HG03097 (cell line): ENCODE measurements around the gene SCD5.

Experiments used
- ATAC-seq: cut with Tn5 transposase; IDR thresholded peaks from one replicate; pipeline ENCODE4 v1.9.1; 2021; ENCODE audit not compliant: unreplicated experiment, low FRiP score

Gene SCD5

GRCh38 chr4:82645936-82646565, 152.5 kb downstream of the SCD5 start:
- ATAC-seq, result no peak

- no peak for ATAC-seq
Observed at GRCh38 chr4:82644734-82645126, 153.9 kb downstream of the SCD5 start.

- ATAC-seq, result no peak
Observed at GRCh38 chr4:82643994-82644733, 154.4 kb downstream of the SCD5 start.

GRCh38 chr4:82642331-82642730, 156.3 kb downstream of the SCD5 start:
- no peak for ATAC-seq

- no peak for ATAC-seq
Observed at GRCh38 chr4:82640540-82640939, 158.1 kb downstream of the SCD5 start.

- no peak for ATAC-seq
Observed at GRCh38 chr4:82639971-82640370, 158.6 kb downstream of the SCD5 start.

GRCh38 chr4:82638479-82638878, 160.1 kb downstream of the SCD5 start:
- ATAC-seq, result no peak

GRCh38 chr4:82630079-82630478, 168.5 kb downstream of the SCD5 start:
- no peak for ATAC-seq

GRCh38 chr4:82629238-82630000, 169.2 kb downstream of the SCD5 start:
- ATAC-seq, result no peak

- ATAC-seq, result no peak
Observed at GRCh38 chr4:82626251-82626868, 172.2 kb downstream of the SCD5 start.

GRCh38 chr4:82624819-82625218, 173.8 kb downstream of the SCD5 start:
- no peak for ATAC-seq

- ATAC-seq, result no peak
Observed at GRCh38 chr4:82623121-82623683, 175.4 kb downstream of the SCD5 start.

- ATAC-seq, result no peak
Observed at GRCh38 chr4:82621251-82621650, 177.3 kb downstream of the SCD5 start.

GRCh38 chr4:82620126-82620735, 178.4 kb downstream of the SCD5 start:
- ATAC-seq, result no peak

- ATAC-seq, result no peak
Observed at GRCh38 chr4:82618103-82618720, 180.4 kb downstream of the SCD5 start.

- ATAC-seq, result no peak
Observed at GRCh38 chr4:82614838-82615449, 183.7 kb downstream of the SCD5 start.

GRCh38 chr4:82613121-82613520, 185.5 kb downstream of the SCD5 start:
- ATAC-seq, result no peak

- no peak for ATAC-seq
Observed at GRCh38 chr4:82611982-82612381, 186.6 kb downstream of the SCD5 start.

- ATAC-seq, result no peak
Observed at GRCh38 chr4:82611527-82611926, 187.1 kb downstream of the SCD5 start.

- ATAC-seq, result no peak
Observed at GRCh38 chr4:82610041-82610440, 188.6 kb downstream of the SCD5 start.
